Heart left ventricle (tissue), 16 donors: ENCODE measurements around the gene ADCY4. TPM values are rescaled to one million over a fixed set of nuclear protein-coding genes. Genes with fewer than 3 reads are reported as not detected.

ENCODE experiments used
- ATAC-seq, 4 donors: fragments of 200-7000 bp; cut with Tn5 transposase; one replicate each; pipeline ENCODE4 v1.9.1; 2020 to 2022; ENCODE audit warnings: moderate library complexity in 4 of 4, mild to moderate bottlenecking in 3 of 4, moderate number of reproducible peaks in 1 of 4
- DNase-seq, 5 donors: peaks; one replicate each; pipeline ENCODE4 v3.0.0-alpha.2; 2020
- H3K27ac ChIP-seq, 12 donors: fragments of 200-600 bp; sonication (generic) in 4 of 12; one replicate each; pipeline versions ENCODE4 v1.5.0 to v1.8.0; 2016 to 2022; ENCODE audit warnings: mild to moderate bottlenecking in 2 of 12
- H3K27me3 ChIP-seq, 9 donors: fragments of 200-600 bp; sonication (generic) in 2 of 9; one replicate each; pipeline versions ENCODE4 v1.5.1 to v1.8.0; 2016 to 2022; ENCODE audit warnings: mild to moderate bottlenecking in 3 of 9
- H3K36me3 ChIP-seq, 9 donors: fragments of 200-600 bp; sonication (generic) in 2 of 9; one replicate each; pipeline versions ENCODE4 v1.5.0 to v1.8.0; 2018 to 2022; ENCODE audit warnings: mild to moderate bottlenecking in 2 of 9
- H3K4me1 ChIP-seq, 12 donors: fragments of 200-600 bp; sonication (generic) in 4 of 12; one replicate each; pipeline versions ENCODE4 v1.5.0 to v1.8.0; 2016 to 2022; ENCODE audit warnings: mild to moderate bottlenecking in 3 of 12
- H3K4me3 ChIP-seq, 12 donors: fragments of 200-600 bp; sonication (generic) in 4 of 12; one replicate each; pipeline versions ENCODE4 v1.5.0 to v1.8.0; 2017 to 2022; ENCODE audit warnings: mild to moderate bottlenecking in 9 of 12, moderate library complexity in 4 of 12
- H3K9me3 ChIP-seq, 12 donors: fragments of 200-600 bp; sonication (generic) in 4 of 12; one replicate each; pipeline versions ENCODE4 v1.5.0 to v1.8.0; 2016 to 2022; ENCODE audit warnings: mild to moderate bottlenecking in 1 of 12
- POLR2A ChIP-seq, 2 donors: fragments of 450-650 bp; IDR thresholded peaks; one replicate each; pipeline ENCODE4 v1.6.1; 2017; ENCODE audit warnings: antibody characterized with exemption in 2 of 2, mild to moderate bottlenecking in 2 of 2, moderate library complexity in 2 of 2
- WGBS, 4 donors: extraction: QIAGEN DNeasy Blood & Tissue Kit in 2 of 4; methylation state at CpG; one replicate each; pipeline versions ENCODE4 v1.1.5 to v1.1.7; 2013 to 2018; 5-methylcytosine and 5-hydroxymethylcytosine counted together
- intact Hi-C, 10 donors: fragments of 100-400 bp; cut with DNase I; formaldehyde crosslinking; loops; one replicate each; pipeline versions ENCODE4 v1.11.1 to v1.14.2; 2022
- polyA plus RNA-seq, 2 donors: library from polyadenylated mRNA; stranded (reverse); fragments of 200-250 nt; gene quantifications; one replicate each; pipeline ENCODE4 v1.2.3, GENCODE V29; 2013
- total RNA-seq, 9 donors: library from RNA; depleted of rRNA in 2 of 9; stranded (reverse); fragments of >200 nt in 2 of 9; fragmentation: NEBNext Ultra II Directional in 3 of 9; extraction: Animal tissue kit (Norgen Biotek cat#: 25700) in 3 of 9; gene quantifications; one replicate each; pipeline versions ENCODE4 v1.1.0 to v1.2.4, GENCODE V29; 2016 to 2023
- TF ChIP-seq, protein P1 (sequence below), 12 donors: fragments of 200-600 bp; sonication (generic) in 4 of 12; IDR thresholded peaks; one replicate each; pipeline versions ENCODE4 v1.5.0 to v1.8.0; 2018 to 2022; ENCODE audit warnings: antibody characterized with exemption in 12 of 12, mild to moderate bottlenecking in 5 of 12
- donor health status: ischemic (EF 13 %, LVEDD 7.1; RV severe dilation, severe dysfunction).
- donor health status: healthy with polysubstance abuse.
- donor health status: DM: no; HTN: yes; CAD: no.
- donor health status: DM: no; HTN: no; CAD: no.
- donor health status: ischemic (EF 25% LVEDD 6.9; RV normal size, moderate dysfunction).
- donor health status: ischemic (EF 25% LVEDD 5.7; RV mildly dilated, moderate dysfunction).
- donor health status: healthy.
- donor health status: DM: yes; HTN: yes; CAD: no.
- donor health status: ischemic (EF 35%, LVEDD 5.7; RV mildly dilated, moderate dysfunction).
- donor health status: nonischemic (EF 11% LVEDD 7.7; RV severe dilation, severe dysfunction).
- donor health status: DM: yes; HTN: yes; CAD: no.
- donor health status: PGD.
- donor health status: ischemic (EF 29% LVEDD 5.4; RV normal size, mild dysfunction).
- donor health status: nonischemic (EF 23%, LVEDD 6.1; RV moderate dilation, normal function).

ADCY4 gene
- total and polyA plus RNA-seq, 11 donors, result 20.7 to 47.5 (median 27.5) TPM

DNA sequence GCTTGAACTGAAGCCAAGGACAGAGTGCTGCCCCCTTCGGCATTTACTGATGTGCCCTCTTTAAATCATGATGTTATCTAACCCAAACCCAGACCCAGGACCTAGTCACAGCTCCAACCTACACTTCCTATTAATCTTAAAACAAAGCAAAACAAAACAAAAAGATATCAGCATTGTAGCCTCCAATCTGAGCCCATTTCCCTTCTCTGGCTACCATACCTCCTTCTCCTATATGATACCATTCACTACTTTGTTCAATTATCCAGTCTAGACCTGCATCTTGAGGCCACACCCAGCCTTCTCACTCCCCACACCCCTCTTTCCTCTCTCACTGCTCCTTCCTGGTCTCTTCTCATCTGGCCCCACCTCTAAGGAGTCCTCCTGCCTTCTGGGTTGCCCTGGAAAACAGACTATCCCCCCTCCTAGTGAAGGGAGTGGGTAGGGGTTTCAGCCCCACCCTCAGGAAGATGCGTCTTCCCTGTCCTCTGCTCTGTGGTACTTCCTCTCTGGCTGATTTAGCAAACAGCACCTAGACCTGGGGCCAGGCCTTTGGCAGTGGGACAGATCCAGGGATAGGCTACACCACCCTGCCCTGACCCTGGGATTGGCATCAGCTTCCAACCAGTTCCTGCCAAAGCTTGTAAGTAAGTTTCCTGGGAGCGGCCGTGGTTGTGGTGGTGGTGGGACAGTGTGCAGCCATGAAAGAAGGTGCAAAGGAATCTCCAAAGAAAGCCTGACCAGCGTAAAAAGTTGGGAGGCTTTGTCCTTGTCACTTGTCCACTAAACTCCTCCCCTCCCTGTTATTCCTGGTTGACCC is 20.3 kb downstream of the ADCY4 start:
- H3K27ac ChIP-seq, result peak overlapping the region in 5 of 12 donors; percentile 80 to 92 (median 89)
- peaks cover 12 to 94% (median 53%) of the 10 kb centered on the region in 12 donors for H3K4me1 ChIP-seq
- H3K27me3 ChIP-seq, result peaks cover 0 to 27% (median 5%) of the 10 kb centered on the region in 9 donors
- ATAC-seq (no peak), DNase-seq (peak in 1 of 5 donors; percentile 36)
- peaks cover 0 to 11% (median 5%) of the 10 kb centered on the region in 9 donors for H3K36me3 ChIP-seq
- H3K9me3 ChIP-seq, result no peaks in the 10 kb centered on the region
- H3K4me3 ChIP-seq, result peak overlapping the region in 1 of 12 donors; percentile 70
- 71 to 79% (median 74%) methylated on average over 5 of the region's 5 CpGs for WGBS, 4 donors
- TF ChIP-seq, protein P1, sequence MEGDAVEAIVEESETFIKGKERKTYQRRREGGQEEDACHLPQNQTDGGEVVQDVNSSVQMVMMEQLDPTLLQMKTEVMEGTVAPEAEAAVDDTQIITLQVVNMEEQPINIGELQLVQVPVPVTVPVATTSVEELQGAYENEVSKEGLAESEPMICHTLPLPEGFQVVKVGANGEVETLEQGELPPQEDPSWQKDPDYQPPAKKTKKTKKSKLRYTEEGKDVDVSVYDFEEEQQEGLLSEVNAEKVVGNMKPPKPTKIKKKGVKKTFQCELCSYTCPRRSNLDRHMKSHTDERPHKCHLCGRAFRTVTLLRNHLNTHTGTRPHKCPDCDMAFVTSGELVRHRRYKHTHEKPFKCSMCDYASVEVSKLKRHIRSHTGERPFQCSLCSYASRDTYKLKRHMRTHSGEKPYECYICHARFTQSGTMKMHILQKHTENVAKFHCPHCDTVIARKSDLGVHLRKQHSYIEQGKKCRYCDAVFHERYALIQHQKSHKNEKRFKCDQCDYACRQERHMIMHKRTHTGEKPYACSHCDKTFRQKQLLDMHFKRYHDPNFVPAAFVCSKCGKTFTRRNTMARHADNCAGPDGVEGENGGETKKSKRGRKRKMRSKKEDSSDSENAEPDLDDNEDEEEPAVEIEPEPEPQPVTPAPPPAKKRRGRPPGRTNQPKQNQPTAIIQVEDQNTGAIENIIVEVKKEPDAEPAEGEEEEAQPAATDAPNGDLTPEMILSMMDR (IDR thresholded peaks at IDR 0.05), result no peak
- TF ChIP-seq POLR2A (IDR thresholded peaks at IDR 0.05), result no peak
- intact Hi-C loops, result loop anchor here in 1 of 10 donors (5.0 kb wide), 1 partner anchor 123 kb away; no protein-coding TSS in a partner anchor

DNA sequence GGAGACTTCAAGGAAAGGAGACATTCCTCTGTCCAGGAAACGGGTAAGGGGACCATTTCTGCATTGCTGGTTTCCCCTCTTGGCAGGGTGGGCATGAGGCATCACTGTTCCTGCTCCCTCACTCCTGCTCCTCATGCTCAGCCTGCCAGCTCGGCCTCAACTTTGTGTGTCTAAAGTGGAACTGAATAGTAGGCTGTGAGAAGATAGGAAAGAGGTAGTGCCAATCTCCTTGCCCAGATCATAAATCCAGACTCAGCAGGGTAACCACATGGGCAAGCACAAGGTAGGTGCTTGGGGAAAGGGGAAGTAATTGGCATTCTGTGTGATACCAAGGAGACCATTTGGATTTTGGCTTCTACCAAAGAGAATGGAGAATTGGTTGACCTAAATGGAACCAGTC is 21.0 kb downstream of the ADCY4 start:
- peak overlapping the region in 9 of 12 donors; percentile 55 to 92 (median 88) for H3K27ac ChIP-seq
- peak overlapping the region in 1 of 12 donors; percentile 70 for H3K4me3 ChIP-seq
- H3K4me1 ChIP-seq, result peaks cover 12 to 100% (median 57%) of the 10 kb centered on the region in 12 donors

DNA sequence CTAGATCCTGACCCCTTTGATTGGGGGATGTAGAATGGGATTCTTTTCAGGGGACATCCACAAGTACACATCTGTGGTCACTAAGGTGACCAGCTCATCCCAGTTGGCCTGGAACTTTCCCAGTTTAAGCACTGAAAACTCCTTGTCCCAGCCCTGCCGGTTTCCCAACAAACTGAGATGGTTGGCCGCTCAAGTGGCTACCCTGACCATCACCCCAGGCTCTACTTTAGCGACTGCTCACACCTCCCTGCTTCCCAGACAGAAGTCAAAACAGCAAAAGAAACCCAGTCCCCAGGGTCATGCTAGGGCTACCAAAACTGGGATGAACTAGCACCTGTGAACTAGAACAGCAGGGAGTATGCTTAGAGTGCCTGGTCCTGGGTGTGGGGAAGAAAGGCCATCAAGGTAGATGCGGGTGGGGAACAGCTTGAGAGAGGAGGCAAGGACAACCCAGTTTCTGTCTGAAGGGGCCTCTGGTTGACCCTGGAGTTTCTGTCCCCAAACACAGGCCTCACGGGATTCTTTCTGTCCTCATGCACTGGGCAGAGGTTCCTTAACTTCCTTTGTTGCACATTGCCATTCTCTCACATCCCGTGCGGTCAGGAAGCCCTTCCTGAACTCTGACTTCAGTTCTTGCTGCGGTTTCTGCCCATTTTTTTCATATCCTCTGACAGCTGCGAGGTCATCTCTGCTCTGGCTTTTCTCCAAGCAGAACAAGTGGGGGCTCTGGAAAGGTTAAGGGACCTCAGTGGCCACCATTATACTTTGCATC is 21.9 kb downstream of the ADCY4 start:
- peak overlapping the region in 2 of 12 donors; percentile 9 to 70 for H3K4me3 ChIP-seq
- DNase-seq, result peak in 4 of 5 donors; percentile 60 to 64 (median 62)
- 59 to 64% (median 63%) methylated on average over 9 of the region's 9 CpGs for WGBS, 4 donors
- ATAC-seq, result peak in 1 of 4 donors; percentile 51
- H3K4me1 ChIP-seq, result peaks cover 12 to 100% (median 61%) of the 10 kb centered on the region in 12 donors
- intact Hi-C loops, result loop anchor here in 1 of 10 donors (5.0 kb wide), 1 partner anchor 124 kb away; no protein-coding TSS in a partner anchor
- H3K27me3 ChIP-seq, result peaks cover 0 to 12% (median 2%) of the 10 kb centered on the region in 9 donors
- no peaks in the 10 kb centered on the region for H3K9me3 ChIP-seq
- peaks cover 0 to under 1% (median 0%) of the 10 kb centered on the region in 9 donors for H3K36me3 ChIP-seq
- H3K27ac ChIP-seq, result peak overlapping the region; percentile 55 to 92 (median 84)
- TF ChIP-seq, protein P1 (IDR thresholded peaks at IDR 0.05), result no peak
- TF ChIP-seq POLR2A (IDR thresholded peaks at IDR 0.05), result no peak

More for the DNA sequence above, 21.0 kb downstream of the ADCY4 start:
- peaks cover 0 to 4% (median 0%) of the 10 kb centered on the region in 9 donors for H3K36me3 ChIP-seq
- peaks cover 0 to 20% (median 2%) of the 10 kb centered on the region in 9 donors for H3K27me3 ChIP-seq
- 72 to 86% (median 86%) methylated on average over 2 of the region's 2 CpGs for WGBS, 4 donors
- intact Hi-C loops, result loop anchor here in 1 of 10 donors (5.0 kb wide), 1 partner anchor 123 kb away; no protein-coding TSS in a partner anchor
- H3K9me3 ChIP-seq, result no peaks in the 10 kb centered on the region
- TF ChIP-seq, protein P1 (IDR thresholded peaks at IDR 0.05), result no peak
- TF ChIP-seq POLR2A (IDR thresholded peaks at IDR 0.05), result no peak
- ATAC-seq (no peak), DNase-seq (peak in 1 of 5 donors; percentile 13)
